GM10248 (cell line): ENCODE results near the gene PRPH2.

Experiments
- CTCF ChIA-PET: fragments of 300-600 bp; sonication (Branson Sonifier 250); formaldehyde crosslinking; extraction: SDS; loops from one replicate; lab custom pipeline; 2021; ENCODE audit warnings: antibody characterized with exemption; lab: Yijun Ruan, JAX
- POLR2A ChIA-PET: fragments of 350-650 bp; sonication (Branson Sonifier 250); formaldehyde crosslinking; extraction: SDS; loops from one replicate; lab custom pipeline; 2020; ENCODE audit warnings: antibody characterized with exemption; lab: Yijun Ruan, JAX
- DNase-seq: peaks from one replicate; pipeline ENCODE4 v3.0.0; 2012; ENCODE audit errors: extremely low spot score
- CTCF ChIP-seq: IDR thresholded peaks from 2 replicates; pipeline ENCODE4 v1.5.1; 2012; ENCODE audit warnings: mild to moderate bottlenecking, low read depth; ENCODE audit errors: extremely low read depth, missing control alignments, control extremely low read depth

PRPH2 gene

GRCh38 chr6:42722497-42722896, at the start of gene PRPH2:
PRPH2 (minus strand) TSS chr6:42722597; CDS start chr6:42722334, 263 bp downstream.
- no peak for TF ChIP-seq CTCF
- POLR2A ChIA-PET: no interaction called here
- no peak for DNase-seq
- CTCF ChIA-PET: interaction anchor here (1.2 kb wide), 1 partner anchor 61 kb away, joined by 3 read pairs; no protein-coding TSS in a partner anchor

GRCh38 chr6:42771741-42772100, 49.3 kb upstream of the PRPH2 start:
- no peak for DNase-seq
- CTCF ChIA-PET: interaction anchor here (5.1 kb wide), 1 partner anchor 11 kb away, joined by 22 read pairs; no protein-coding TSS in a partner anchor
- TF ChIP-seq CTCF: no peak
- POLR2A ChIA-PET: interaction anchor here (0.6 to 1.8 kb wide), 4 partner anchors 10 to 28 kb away, joined by 3 to 22 read pairs (median 11); partner anchors contain the start of genes BICRAL and TBCC

GRCh38 chr6:42769836-42770235, 47.4 kb upstream of the PRPH2 start:
- CTCF ChIA-PET: interaction anchor here (1.0 to 5.1 kb wide), 8 partner anchors 10 to 43 kb away, joined by 3 to 26 read pairs (median 6); partner anchors contain the start of gene TBCC
- DNase-seq: no peak
- POLR2A ChIA-PET: interaction anchor here (2.2 kb wide), 1 partner anchor 24 kb away, joined by 9 read pairs; the partner anchor contains the start of gene TBCC
- no peak for TF ChIP-seq CTCF

GRCh38 chr6:42769051-42769450, 46.7 kb upstream of the PRPH2 start:
- TF ChIP-seq CTCF: no peak
- ChIA-PET CTCF (interaction anchor here (0.7 to 5.1 kb wide), 9 partner anchors 9 to 43 kb away, joined by 3 to 26 read pairs (median 5); partner anchors contain the start of gene TBCC), POLR2A (interaction anchor here (0.5 to 2.2 kb wide), 3 partner anchors 23 to 411 kb away, joined by 6 to 9 read pairs (median 7); partner anchors contain the start of gene TBCC)
- DNase-seq: no peak

GRCh38 chr6:42766163-42766670, 43.8 kb upstream of the PRPH2 start:
- POLR2A ChIA-PET: no interaction called here
- DNase-seq: no peak
- TF ChIP-seq CTCF: no peak
- CTCF ChIA-PET: interaction anchor here (1.2 kb wide), 1 partner anchor 20 kb away, joined by 6 read pairs; the partner anchor contains the start of gene TBCC

- no peak for TF ChIP-seq CTCF
- CTCF ChIA-PET: no interaction called here
- POLR2A ChIA-PET: no interaction called here
- no peak for DNase-seq
Measured at GRCh38 chr6:42764911-42765648, 42.7 kb upstream of the PRPH2 start.
